H9 (cell line): ENCODE data around the gene AGBL3. TPM values are rescaled to one million over a fixed set of nuclear protein-coding genes. Genes with fewer than 3 reads are reported as not detected.

Source experiments
- DNase-seq: peaks from one replicate; pipeline ENCODE4 v3.0.0-alpha.2; 2017
- H2AFZ ChIP-seq: one replicate; pipeline ENCODE4 v1.6.1; 2013; ENCODE audit warnings: mild to moderate bottlenecking, low read length, control low read depth, moderate library complexity
- H2AK5ac ChIP-seq: 2 replicates; pipeline ENCODE4 v1.6.1; 2013; ENCODE audit warnings: low read length, control low read depth, mixed read lengths; ENCODE audit not compliant: insufficient read length
- H2BK120ac ChIP-seq: one replicate; pipeline ENCODE4 v1.6.1; 2013; ENCODE audit warnings: low read depth, mild to moderate bottlenecking, low read length, control low read depth, inconsistent platforms; ENCODE audit not compliant: poor library complexity, severe bottlenecking
- H2BK12ac ChIP-seq: 2 replicates; pipeline ENCODE4 v1.6.1; 2013; ENCODE audit warnings: low read length, control low read depth, mixed read lengths, low read depth; ENCODE audit not compliant: insufficient read length
- H2BK15ac ChIP-seq: 2 replicates; pipeline ENCODE4 v1.6.1; 2013; ENCODE audit warnings: low read depth, low read length, control low read depth
- H2BK20ac ChIP-seq: one replicate; pipeline ENCODE4 v1.6.1; 2013; ENCODE audit warnings: low read depth, mild to moderate bottlenecking, low read length, control low read depth, inconsistent platforms; ENCODE audit not compliant: poor library complexity, severe bottlenecking
- H2BK5ac ChIP-seq: 2 replicates; pipeline ENCODE4 v1.6.1; 2013; ENCODE audit warnings: low read length, control low read depth, mixed read lengths; ENCODE audit not compliant: insufficient read length
- H3K14ac ChIP-seq: 2 replicates; pipeline ENCODE4 v1.6.1; 2013; ENCODE audit warnings: low read length, control low read depth; ENCODE audit not compliant: insufficient read depth
- H3K18ac ChIP-seq: 2 replicates; pipeline ENCODE4 v1.6.1; 2013; ENCODE audit warnings: low read depth, mild to moderate bottlenecking, mixed read lengths, low read length, control low read depth; ENCODE audit not compliant: insufficient read length
- H3K23ac ChIP-seq: 2 replicates; pipeline ENCODE4 v1.6.1; 2013; ENCODE audit warnings: low read length, control low read depth, mixed read lengths, low read depth; ENCODE audit not compliant: insufficient read length
- H3K23me2 ChIP-seq: 2 replicates; pipeline ENCODE4 v1.6.1; 2013; ENCODE audit warnings: low read depth, mild to moderate bottlenecking, mixed read lengths, low read length, control low read depth; ENCODE audit not compliant: insufficient read length, poor library complexity, severe bottlenecking
- H3K27ac ChIP-seq: 2 replicates; pipeline ENCODE4 v1.5.1; 2013; ENCODE audit warnings: low read length, control low read depth, mixed read lengths, low read depth; ENCODE audit not compliant: insufficient read length
- H3K27me3 ChIP-seq: 2 replicates; pipeline ENCODE4 v1.6.1; 2013; ENCODE audit warnings: low read length, control low read depth, inconsistent platforms; ENCODE audit not compliant: insufficient read depth
- H3K4ac ChIP-seq: 2 replicates; pipeline ENCODE4 v1.6.1; 2013; ENCODE audit warnings: low read depth, mild to moderate bottlenecking, control low read depth, inconsistent platforms, low read length, moderate library complexity
- H3K4me1 ChIP-seq: 2 replicates; pipeline ENCODE4 v1.6.1; 2013; ENCODE audit warnings: low read length, control low read depth, inconsistent platforms; ENCODE audit not compliant: insufficient read depth
- H3K4me2 ChIP-seq: 2 replicates; pipeline ENCODE4 v1.6.1; 2013; ENCODE audit warnings: low read length, control low read depth, mixed read lengths; ENCODE audit not compliant: insufficient read length, insufficient read depth
- H3K56ac ChIP-seq: 2 replicates; pipeline ENCODE4 v1.6.1; 2013; ENCODE audit warnings: low read depth, mild to moderate bottlenecking, mixed read lengths, low read length, control low read depth; ENCODE audit not compliant: insufficient read length
- H3K79me1 ChIP-seq: 2 replicates; pipeline ENCODE4 v1.6.1; 2013; ENCODE audit warnings: low read depth, mild to moderate bottlenecking, moderate library complexity, low read length, control low read depth, inconsistent platforms; ENCODE audit not compliant: insufficient read depth, poor library complexity, severe bottlenecking
- H3K79me2 ChIP-seq: 2 replicates; pipeline ENCODE4 v1.6.1; 2013; ENCODE audit warnings: low read length, control low read depth, inconsistent platforms; ENCODE audit not compliant: insufficient read depth
- H3K9ac ChIP-seq: 2 replicates; pipeline ENCODE4 v1.6.1; 2013; ENCODE audit warnings: low read length, control low read depth, mixed read lengths; ENCODE audit not compliant: insufficient read length; ENCODE audit errors: extremely low read depth
- H3K9me3 ChIP-seq: one replicate; pipeline ENCODE4 v1.6.1; 2013; ENCODE audit warnings: low read depth, low read length, inconsistent platforms; ENCODE audit not compliant: control insufficient read depth
- H3T11ph ChIP-seq: one replicate; pipeline ENCODE4 v1.6.1; 2013; ENCODE audit warnings: mild to moderate bottlenecking, low read length, control low read depth, inconsistent platforms
- H4K20me1 ChIP-seq: one replicate; pipeline ENCODE4 v1.6.1; 2013; ENCODE audit not compliant: control insufficient read depth, insufficient read length, insufficient read depth
- H4K5ac ChIP-seq: 2 replicates; pipeline ENCODE4 v1.6.1; 2013; ENCODE audit warnings: low read depth, mild to moderate bottlenecking, mixed read lengths, low read length, control low read depth; ENCODE audit not compliant: insufficient read length
- H4K8ac ChIP-seq: replicated peaks from 2 replicates; pipeline ENCODE4 v1.6.1; 2013; ENCODE audit warnings: low read length, control low read depth, mixed read lengths, low read depth; ENCODE audit not compliant: insufficient read length
- H4K91ac ChIP-seq: 2 replicates; pipeline ENCODE4 v1.6.1; 2013; ENCODE audit warnings: low read depth, mild to moderate bottlenecking, moderate library complexity, mixed read lengths, low read length, control low read depth; ENCODE audit not compliant: insufficient read length
- H3K27ac Mint-ChIP-seq, 3 experiments: 2 replicates in 2 of 3; 3 replicates in 1 of 3; pipeline ENCODE4 v1.8.0; 2020 to 2021; ENCODE audit warnings: mixed read lengths in 3 of 3, mild to moderate bottlenecking in 1 of 3, moderate library complexity in 1 of 3
- H3K27me3 Mint-ChIP-seq: 2 replicates; pipeline ENCODE4 v1.8.0; 2021; ENCODE audit warnings: low read depth, mild to moderate bottlenecking, moderate library complexity, mixed read lengths
- H3K36me3 Mint-ChIP-seq, 3 experiments: 2 replicates in 2 of 3; 3 replicates in 1 of 3; pipeline ENCODE4 v1.8.0; 2020 to 2021; ENCODE audit warnings: low read depth in 3 of 3, mixed read lengths in 3 of 3; ENCODE audit not compliant: insufficient read depth in 1 of 3
- H3K4me1 Mint-ChIP-seq, 2 experiments: 2 replicates each; pipeline ENCODE4 v1.8.0; 2020; ENCODE audit warnings: mixed read lengths in 2 of 2
- H3K4me3 Mint-ChIP-seq, 2 experiments: 2 replicates in 1 of 2; 3 replicates in 1 of 2; pipeline ENCODE4 v1.8.0; 2020 to 2021; ENCODE audit warnings: mild to moderate bottlenecking in 2 of 2, mixed read lengths in 2 of 2, moderate library complexity in 1 of 2
- H3K9me3 Mint-ChIP-seq, 2 experiments: 2 replicates in 1 of 2; 3 replicates in 1 of 2; pipeline ENCODE4 v1.8.0; 2020; ENCODE audit warnings: mild to moderate bottlenecking in 2 of 2, mixed read lengths in 2 of 2, moderate library complexity in 1 of 2
- WGBS: extraction: QIAGEN DNeasy Blood & Tissue Kit; methylation state at CpG from one replicate; pipeline ENCODE4 v1.1.7; 2013; ENCODE audit warnings: missing lambda C conversion rate, low lambda C conversion rate, mixed read lengths; ENCODE audit not compliant: insufficient read length; ENCODE audit errors: extremely low coverage; 5-methylcytosine and 5-hydroxymethylcytosine counted together
- total RNA-seq: library from RNA; stranded (reverse); gene quantifications from 2 replicates; pipeline ENCODE4 v1.2.1, GENCODE V29; 2021
- TF ChIP-seq, protein P1 (sequence below): fragments of 200-600 bp; sonication (generic); conservative IDR thresholded peaks from 3 replicates; pipeline ENCODE4 v1.8.0; 2021; ENCODE audit warnings: antibody characterized with exemption, mild to moderate bottlenecking

Gene AGBL3
- total RNA-seq, 1 experiment from 2014 or later: 2.4 TPM

GRCh38 chr7:134948736-134949135, 37.6 kb upstream of the AGBL3 start:
- H3K23me2 ChIP-seq: no peaks in the 10 kb centered on the region
- no peak overlapping the region for H3K14ac ChIP-seq
- H2BK20ac ChIP-seq: no peak overlapping the region
- H4K20me1 ChIP-seq: no peaks in the 10 kb centered on the region
- Mint-ChIP-seq H3K36me3 (peaks cover 26 to 72% (median 56%) of the 10 kb centered on the region in 3 experiments; a peak in 6 of 7 replicates), H3K4me3 (no peak overlapping the region), H3K27ac (no peak overlapping the region), H3K4me1 (no peaks in the 10 kb centered on the region), H3K9me3 (no peaks in the 10 kb centered on the region), H3K27me3 (no peaks in the 10 kb centered on the region)
- no peak overlapping the region for H2BK15ac ChIP-seq
- H3T11ph ChIP-seq: no peak overlapping the region
- no peak overlapping the region for H3K27ac ChIP-seq
- no CpG with 5 or more reads among the region's 1 CpG for WGBS
- no peak overlapping the region for H2AK5ac ChIP-seq
- H3K27me3 ChIP-seq: no peaks in the 10 kb centered on the region
- no peaks in the 10 kb centered on the region for H3K79me1 ChIP-seq
- H3K79me2 ChIP-seq: no peaks in the 10 kb centered on the region
- no peak overlapping the region for H3K18ac ChIP-seq
- no peak overlapping the region for H3K4ac ChIP-seq
- H3K9me3 ChIP-seq: no peaks in the 10 kb centered on the region
- no peak overlapping the region for H3K56ac ChIP-seq
- H4K5ac ChIP-seq: no peak overlapping the region
- no peak overlapping the region for H3K23ac ChIP-seq
- H4K8ac ChIP-seq: no peak overlapping the region
- H3K4me2 ChIP-seq: no peak overlapping the region
- H2BK5ac ChIP-seq: no peak overlapping the region
- no peaks in the 10 kb centered on the region for H3K4me1 ChIP-seq
- no peak for DNase-seq
- H4K91ac ChIP-seq: no peak overlapping the region
- H2BK12ac ChIP-seq: no peak overlapping the region
- no peak overlapping the region for H3K9ac ChIP-seq
- TF ChIP-seq, protein P1, sequence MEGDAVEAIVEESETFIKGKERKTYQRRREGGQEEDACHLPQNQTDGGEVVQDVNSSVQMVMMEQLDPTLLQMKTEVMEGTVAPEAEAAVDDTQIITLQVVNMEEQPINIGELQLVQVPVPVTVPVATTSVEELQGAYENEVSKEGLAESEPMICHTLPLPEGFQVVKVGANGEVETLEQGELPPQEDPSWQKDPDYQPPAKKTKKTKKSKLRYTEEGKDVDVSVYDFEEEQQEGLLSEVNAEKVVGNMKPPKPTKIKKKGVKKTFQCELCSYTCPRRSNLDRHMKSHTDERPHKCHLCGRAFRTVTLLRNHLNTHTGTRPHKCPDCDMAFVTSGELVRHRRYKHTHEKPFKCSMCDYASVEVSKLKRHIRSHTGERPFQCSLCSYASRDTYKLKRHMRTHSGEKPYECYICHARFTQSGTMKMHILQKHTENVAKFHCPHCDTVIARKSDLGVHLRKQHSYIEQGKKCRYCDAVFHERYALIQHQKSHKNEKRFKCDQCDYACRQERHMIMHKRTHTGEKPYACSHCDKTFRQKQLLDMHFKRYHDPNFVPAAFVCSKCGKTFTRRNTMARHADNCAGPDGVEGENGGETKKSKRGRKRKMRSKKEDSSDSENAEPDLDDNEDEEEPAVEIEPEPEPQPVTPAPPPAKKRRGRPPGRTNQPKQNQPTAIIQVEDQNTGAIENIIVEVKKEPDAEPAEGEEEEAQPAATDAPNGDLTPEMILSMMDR: no peak
- H2BK120ac ChIP-seq: no peak overlapping the region
- H2AFZ ChIP-seq: no peak overlapping the region
